ENCODE data around the gene ZNF280A.

GRCh38 chr22:22547692-22548300 is 27.7 kb upstream of the ZNF280A start:
- TF ChIP-seq USF1 (IDR thresholded peaks at IDR 0.05) (no peak), EP300 (IDR thresholded peaks at IDR 0.05; ENCODE audit: borderline replicate concordance) (no peak), YY1 (IDR thresholded peaks at IDR 0.05; ENCODE audit: low read depth) (no peak)

All from Ishikawa (cell line).